GM06990 (cell line): ENCODE measurements around the gene AZIN2.

ENCODE experiments used
- DNase-seq: peaks from one replicate; pipeline ENCODE4 v3.0.0-alpha.2; 2011; ENCODE audit not compliant: insufficient read length; ENCODE audit errors: extremely low read depth
- H3K27me3 ChIP-seq: replicated peaks from 2 replicates; pipeline ENCODE4 v1.6.0; 2011; ENCODE audit warnings: low read length; ENCODE audit not compliant: control insufficient read depth, insufficient read depth
- H3K36me3 ChIP-seq: 2 replicates; pipeline ENCODE4 v1.5.1; 2011; ENCODE audit warnings: low read length; ENCODE audit not compliant: control insufficient read depth, insufficient read depth
- H3K4me3 ChIP-seq: replicated peaks from 2 replicates; pipeline ENCODE4 v1.5.1; 2011; ENCODE audit warnings: low read depth, mild to moderate bottlenecking, control low read depth, low read length
- CTCF ChIP-seq: IDR thresholded peaks from 2 replicates; pipeline ENCODE4 v1.5.1; 2011; ENCODE audit warnings: low read length, control low read depth, mild to moderate bottlenecking, inconsistent platforms; ENCODE audit not compliant: insufficient read depth, poor library complexity, severe bottlenecking

Gene AZIN2

GRCh38 chr1:33148615-33149014 is 67.7 kb downstream of the AZIN2 start:
- no peak for DNase-seq
- H3K4me3 ChIP-seq, result no peak overlapping the region
- no peaks in the 10 kb centered on the region; the same call in 1 of the 2 replicates for H3K36me3 ChIP-seq
- no peaks in the 10 kb centered on the region for H3K27me3 ChIP-seq
- TF ChIP-seq CTCF, result no peak

- Histone ChIP-seq H3K27me3 (no peaks in the 10 kb centered on the region), H3K36me3 (no peaks in the 10 kb centered on the region; the same call in none of the 2 replicates), H3K4me3 (no peak overlapping the region)
- no peak for TF ChIP-seq CTCF
- DNase-seq, result no peak
Observed at GRCh38 chr1:33149453-33150190, 68.7 kb downstream of the AZIN2 start.

DNA sequence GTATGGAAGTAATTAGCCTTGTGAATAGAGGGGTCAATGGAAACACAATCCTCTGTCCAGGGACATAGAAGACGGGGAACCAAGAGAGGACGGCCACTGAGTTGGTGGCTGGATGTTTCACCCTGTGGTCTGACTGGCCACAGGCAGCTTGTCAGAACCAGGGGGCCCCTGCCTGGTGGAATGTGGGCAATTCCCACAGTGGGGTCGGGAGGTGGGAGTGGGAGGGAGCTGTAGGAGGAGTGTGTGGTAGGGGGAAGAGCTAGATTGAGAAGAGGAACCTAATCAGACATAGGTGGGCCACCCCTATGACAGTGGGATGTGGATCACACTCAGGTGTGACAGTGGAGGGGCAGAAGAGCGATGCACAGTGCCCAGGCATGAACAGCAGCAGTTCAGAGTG is 69.6 kb downstream of the AZIN2 start:
- Histone ChIP-seq H3K4me3 (no peak overlapping the region), H3K27me3 (no peaks in the 10 kb centered on the region), H3K36me3 (no peaks in the 10 kb centered on the region; the same call in none of the 2 replicates)
- no peak for DNase-seq
- no peak for TF ChIP-seq CTCF

DNA sequence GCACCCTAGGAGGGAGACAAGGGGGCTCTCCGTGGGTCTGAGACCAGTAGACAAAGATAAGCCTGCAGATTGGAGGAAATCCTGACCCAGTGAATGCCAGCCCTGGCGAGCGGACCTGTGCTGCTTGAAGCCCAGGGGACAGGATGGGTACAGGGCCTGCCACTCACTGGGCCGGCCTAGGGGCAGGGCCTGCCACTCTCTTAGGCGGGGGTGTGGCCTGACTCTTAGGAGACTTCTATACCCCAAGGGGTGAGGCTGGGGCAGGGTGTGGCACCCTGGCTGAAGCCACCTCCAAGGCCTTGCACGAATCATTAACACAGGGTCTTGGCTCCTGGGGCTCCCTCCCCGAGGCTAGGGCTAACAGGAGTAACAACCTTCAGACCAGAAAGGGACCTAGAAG is 70.2 kb downstream of the AZIN2 start:
- TF ChIP-seq CTCF, result no peak
- DNase-seq, result no peak
- no peaks in the 10 kb centered on the region for H3K27me3 ChIP-seq
- no peak overlapping the region for H3K4me3 ChIP-seq
- H3K36me3 ChIP-seq, result no peaks in the 10 kb centered on the region; the same call in none of the 2 replicates

- no peak for TF ChIP-seq CTCF
- no peak for DNase-seq
- H3K27me3 ChIP-seq, result no peaks in the 10 kb centered on the region
- H3K4me3 ChIP-seq, result no peak overlapping the region
- no peaks in the 10 kb centered on the region; the same call in 1 of the 2 replicates for H3K36me3 ChIP-seq
Observed at GRCh38 chr1:33152685-33153432, 71.9 kb downstream of the AZIN2 start.
